ENCODE results near the gene TMEM220. TPM values are rescaled to one million over a fixed set of nuclear protein-coding genes. Genes with fewer than 3 reads are reported as not detected.
A peak's percentile ranks its signal among the peaks of the same experiment; 100 is the strongest.

Gene TMEM220
- total RNA-seq, 1 donor = 3.3 TPM

DNA sequence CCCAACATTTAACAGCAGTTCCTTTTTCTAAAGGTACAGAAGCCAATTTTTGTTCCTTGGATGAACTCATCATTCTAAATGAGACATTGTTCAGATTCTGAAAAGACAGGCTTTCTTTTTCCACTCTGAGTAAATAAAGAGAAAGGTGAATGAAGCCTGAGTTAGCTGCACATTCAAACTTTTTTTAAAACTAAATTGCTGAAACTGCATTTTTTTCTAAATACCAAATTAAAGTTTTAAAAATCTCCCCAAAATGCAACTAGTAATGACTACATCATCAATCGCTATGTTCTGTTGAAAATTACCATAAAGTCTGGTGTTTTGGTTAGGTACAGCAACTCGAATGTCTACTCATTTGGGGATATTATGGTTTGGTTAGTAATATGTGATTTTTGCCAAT, 42.3 kb downstream of the TMEM220 start:
- H3K9me3 ChIP-seq (ENCODE audit: low read depth, low read length) = no peaks in the 10 kb centered on the region
- no peak overlapping the region for H3K4me2 ChIP-seq (ENCODE audit: insufficient read depth, low read length)
- TF ChIP-seq CTCF (IDR thresholded peaks at IDR 0.05; ENCODE audit: extremely low read depth, low read depth, low read length) = no peak
- H3K27me3 ChIP-seq (ENCODE audit: insufficient read depth, low read length) = no peaks in the 10 kb centered on the region
- DNase-seq (ENCODE audit: insufficient read length, low spot score, missing footprints) = no peak
- H4K20me1 ChIP-seq (ENCODE audit: insufficient read depth, low read length) = no peaks in the 10 kb centered on the region
- no peak overlapping the region for H3K27ac ChIP-seq (ENCODE audit: low read depth, low read length)
- no peak overlapping the region for H2AFZ ChIP-seq (ENCODE audit: low read length)
- no peaks in the 10 kb centered on the region for H3K4me1 ChIP-seq (ENCODE audit: insufficient read depth, low read length)
- peaks cover 37% of the 10 kb centered on the region for H3K36me3 ChIP-seq (ENCODE audit: insufficient read depth, low read length)
- H3K4me3 ChIP-seq (ENCODE audit: insufficient read depth, low read length) = no peak overlapping the region
- peaks cover 36% of the 10 kb centered on the region for H3K79me2 ChIP-seq (ENCODE audit: insufficient read depth, low read length)

DNA sequence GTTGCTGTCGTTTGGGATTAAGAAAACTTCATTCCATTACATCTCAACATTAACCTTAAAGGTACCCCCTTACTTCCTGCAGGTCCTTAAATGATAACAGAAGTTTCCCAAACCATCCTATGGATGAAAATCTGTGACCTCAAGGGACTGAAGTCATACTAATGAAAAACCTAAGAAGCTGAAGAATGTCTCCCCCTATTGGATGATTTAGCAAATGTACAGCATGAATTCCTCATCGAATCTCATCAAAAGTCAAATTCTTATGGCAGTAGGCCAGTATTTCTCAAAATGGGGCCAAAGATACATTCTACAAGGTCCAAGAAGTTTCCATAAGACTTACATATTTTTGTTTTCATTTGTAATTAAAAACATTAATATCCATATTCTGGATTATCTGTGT, 46.0 kb downstream of the TMEM220 start:
- no peak overlapping the region for H3K4me2 ChIP-seq (ENCODE audit: insufficient read depth, low read length)
- H2AFZ ChIP-seq (ENCODE audit: low read length) = no peak overlapping the region
- H3K9me3 ChIP-seq (ENCODE audit: low read depth, low read length) = no peaks in the 10 kb centered on the region
- DNase-seq (ENCODE audit: insufficient read length, low spot score, missing footprints) = peak; percentile 72
- TF ChIP-seq CTCF (IDR thresholded peaks at IDR 0.05; ENCODE audit: extremely low read depth, low read depth, low read length) = peak; percentile 63
- peaks cover 8% of the 10 kb centered on the region for H3K4me1 ChIP-seq (ENCODE audit: insufficient read depth, low read length)
- peaks cover 5% of the 10 kb centered on the region for H3K79me2 ChIP-seq (ENCODE audit: insufficient read depth, low read length)
- H3K4me3 ChIP-seq (ENCODE audit: insufficient read depth, low read length) = no peak overlapping the region
- peaks cover 33% of the 10 kb centered on the region for H3K36me3 ChIP-seq (ENCODE audit: insufficient read depth, low read length)
- peak overlapping the region; percentile 4 for H3K27ac ChIP-seq (ENCODE audit: low read depth, low read length)
- H3K27me3 ChIP-seq (ENCODE audit: insufficient read depth, low read length) = no peaks in the 10 kb centered on the region
- no peaks in the 10 kb centered on the region for H4K20me1 ChIP-seq (ENCODE audit: insufficient read depth, low read length)

DNA sequence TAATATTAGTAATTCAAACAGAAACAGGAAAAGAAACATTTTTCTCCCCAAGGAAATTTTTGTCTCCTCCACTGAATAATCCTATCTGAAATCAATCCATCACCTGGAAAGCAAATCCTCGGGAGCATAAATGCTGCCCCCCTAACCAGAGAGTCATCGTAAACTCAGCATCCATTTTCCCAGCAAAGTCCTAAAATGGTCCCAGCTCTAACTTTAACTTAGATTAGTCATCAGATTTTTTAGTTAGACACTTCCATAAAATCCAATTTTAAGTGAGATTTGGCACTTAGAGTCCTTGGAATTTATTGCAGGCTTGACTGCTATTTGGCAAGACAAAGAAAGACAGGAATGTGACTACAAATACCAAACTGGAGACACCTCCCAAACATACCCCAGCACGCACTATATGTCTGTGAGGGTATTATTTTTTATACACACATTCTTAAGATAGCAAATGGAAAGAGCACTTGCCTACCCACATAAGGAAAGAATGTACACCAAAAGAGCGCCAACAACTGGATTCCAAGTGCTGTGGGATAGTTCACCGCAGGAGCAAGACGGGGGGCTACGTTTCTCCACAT, 47.9 kb downstream of the TMEM220 start:
- H4K20me1 ChIP-seq (ENCODE audit: insufficient read depth, low read length) = no peaks in the 10 kb centered on the region
- H3K36me3 ChIP-seq (ENCODE audit: insufficient read depth, low read length) = peaks cover 38% of the 10 kb centered on the region
- no peak overlapping the region for H2AFZ ChIP-seq (ENCODE audit: low read length)
- H3K4me2 ChIP-seq (ENCODE audit: insufficient read depth, low read length) = no peak overlapping the region
- peak overlapping the region; percentile 50 for H3K27ac ChIP-seq (ENCODE audit: low read depth, low read length)
- no peak for TF ChIP-seq CTCF (IDR thresholded peaks at IDR 0.05; ENCODE audit: extremely low read depth, low read depth, low read length)
- no peaks in the 10 kb centered on the region for H3K9me3 ChIP-seq (ENCODE audit: low read depth, low read length)
- no peaks in the 10 kb centered on the region for H3K79me2 ChIP-seq (ENCODE audit: insufficient read depth, low read length)
- no peak overlapping the region for H3K4me3 ChIP-seq (ENCODE audit: insufficient read depth, low read length)
- H3K27me3 ChIP-seq (ENCODE audit: insufficient read depth, low read length) = no peaks in the 10 kb centered on the region
- peak; percentile 21 for DNase-seq (ENCODE audit: insufficient read length, low spot score, missing footprints)
- peaks cover 8% of the 10 kb centered on the region for H3K4me1 ChIP-seq (ENCODE audit: insufficient read depth, low read length)

GRCh38 chr17:10674704-10675103, 55.1 kb downstream of the TMEM220 start:
- no peak overlapping the region for H3K27ac ChIP-seq (ENCODE audit: low read depth, low read length)

More at GRCh38 chr17:10674704-10675103, 55.1 kb downstream of the TMEM220 start:
- Histone ChIP-seq H3K4me2 (ENCODE audit: insufficient read depth, low read length) (no peak overlapping the region), H3K79me2 (ENCODE audit: insufficient read depth, low read length) (no peaks in the 10 kb centered on the region), H3K36me3 (ENCODE audit: insufficient read depth, low read length) (peaks cover 21% of the 10 kb centered on the region), H3K27me3 (ENCODE audit: insufficient read depth, low read length) (no peaks in the 10 kb centered on the region), H2AFZ (ENCODE audit: low read length) (no peak overlapping the region), H3K9me3 (ENCODE audit: low read depth, low read length) (no peaks in the 10 kb centered on the region), H3K4me1 (ENCODE audit: insufficient read depth, low read length) (no peaks in the 10 kb centered on the region), H4K20me1 (ENCODE audit: insufficient read depth, low read length) (no peaks in the 10 kb centered on the region), H3K4me3 (ENCODE audit: insufficient read depth, low read length) (no peak overlapping the region)
- no peak for TF ChIP-seq CTCF (IDR thresholded peaks at IDR 0.05; ENCODE audit: extremely low read depth, low read depth, low read length)
- DNase-seq (ENCODE audit: insufficient read length, low spot score, missing footprints) = no peak
